Stimulated activated CD4-positive, alpha-beta T cell treated with anti-CD3 and anti-CD28 coated beads, TNF-alpha, amount 100 ng/mL, for 4 hours (primary cell): ENCODE data around the gene KLK5.

Experiments used
- DNase-seq, 3 experiments: peaks; one replicate each; pipeline ENCODE4 v3.0.0-alpha.2; 2020; ENCODE audit warnings: low read depth in 3 of 3

The KLK5 gene

GRCh38 chr19:50968716-50969412 lies 16.0 kb upstream of the KLK5 start:
- no peak for DNase-seq

- no peak for DNase-seq
Measured at GRCh38 chr19:50967929-50968715, 15.3 kb upstream of the KLK5 start.

GRCh38 chr19:50964266-50964665 lies 11.4 kb upstream of the KLK5 start:
- DNase-seq = no peak

- no peak for DNase-seq
Measured at GRCh38 chr19:50963381-50963780, 10.5 kb upstream of the KLK5 start.

- DNase-seq = no peak
Measured at GRCh38 chr19:50962245-50962644, 9.4 kb upstream of the KLK5 start.

GRCh38 chr19:50959731-50960500 lies 7.1 kb upstream of the KLK5 start:
- no peak for DNase-seq

GRCh38 chr19:50957587-50957986 lies 4.7 kb upstream of the KLK5 start:
- no peak for DNase-seq

- DNase-seq = no peak
Measured at GRCh38 chr19:50949861-50950260, 3.0 kb downstream of the KLK5 start.

GRCh38 chr19:50947123-50947522 lies 5.7 kb downstream of the KLK5 start:
- DNase-seq = no peak

- DNase-seq = no peak
Measured at GRCh38 chr19:50944795-50945194, 8.0 kb downstream of the KLK5 start.

GRCh38 chr19:50943074-50943828 lies 9.6 kb downstream of the KLK5 start:
- no peak for DNase-seq

- DNase-seq = no peak
Measured at GRCh38 chr19:50939596-50939995, 13.2 kb downstream of the KLK5 start.

GRCh38 chr19:50933640-50934039 lies 19.2 kb downstream of the KLK5 start:
- DNase-seq = no peak

GRCh38 chr19:50932690-50933083 lies 20.2 kb downstream of the KLK5 start:
- DNase-seq = no peak

GRCh38 chr19:50932018-50932689 lies 20.7 kb downstream of the KLK5 start:
- no peak for DNase-seq

- no peak for DNase-seq
Measured at GRCh38 chr19:50931023-50931422, 21.8 kb downstream of the KLK5 start.

GRCh38 chr19:50928831-50929230 lies 24.0 kb downstream of the KLK5 start:
- no peak for DNase-seq

- no peak for DNase-seq
Measured at GRCh38 chr19:50926144-50926543, 26.7 kb downstream of the KLK5 start.

- no peak for DNase-seq
Measured at GRCh38 chr19:50925734-50926133, 27.1 kb downstream of the KLK5 start.

GRCh38 chr19:50924586-50924985 lies 28.3 kb downstream of the KLK5 start:
- DNase-seq = no peak

GRCh38 chr19:50922317-50922853 lies 30.5 kb downstream of the KLK5 start:
- DNase-seq = peak; percentile 41 to 57 (median 50)
